HS-27A (cell line): ENCODE data around the gene PRM2.

Experiments
- DNase-seq: peaks from one replicate; pipeline ENCODE4 v3.0.0-alpha.2; 2012; ENCODE audit warnings: low read depth, missing footprints

Gene PRM2

DNA sequence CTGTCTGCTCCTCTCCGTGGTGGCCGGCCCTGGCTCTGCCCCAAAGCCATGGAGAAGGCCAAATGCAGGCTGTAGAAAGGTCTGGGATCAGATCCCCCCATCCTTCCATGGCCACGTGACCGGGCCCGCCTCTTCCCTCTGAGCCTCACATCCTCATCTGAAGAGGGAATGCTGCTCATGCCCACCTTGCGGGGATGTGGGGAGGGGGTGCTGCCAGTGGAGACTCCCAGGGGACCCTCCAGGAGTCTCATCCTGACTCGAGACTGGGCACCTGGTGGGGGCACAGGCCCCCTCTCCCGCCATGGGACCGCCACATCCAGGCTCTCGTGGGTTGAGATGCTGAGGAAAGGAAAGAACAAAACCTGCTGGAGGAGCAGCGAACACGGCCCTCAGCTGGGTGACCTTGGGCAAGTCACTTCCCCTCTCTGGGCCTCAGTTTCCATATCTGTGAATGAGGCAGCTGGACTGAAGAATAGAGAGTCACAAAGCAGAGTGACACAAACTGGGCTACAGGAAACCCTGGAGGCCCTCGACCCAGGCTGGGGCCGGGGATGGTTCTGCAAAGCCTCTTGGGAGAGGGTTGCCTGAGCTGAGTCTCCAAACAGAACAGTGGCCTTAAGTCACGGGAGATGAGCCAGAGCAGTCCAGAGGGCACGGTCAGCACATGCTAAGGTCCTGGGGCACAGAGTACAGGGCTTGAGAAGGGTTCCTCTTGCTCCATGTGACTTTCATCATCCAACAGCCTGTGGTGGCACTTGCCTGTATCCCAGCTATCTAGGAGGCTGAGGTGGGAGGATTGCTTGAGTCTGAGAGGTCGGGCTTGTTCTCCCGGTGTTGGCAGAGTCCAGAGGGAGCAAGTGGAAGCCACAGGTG, 50.4 kb downstream of the PRM2 start:
- no peak for DNase-seq
